HS-5 (cell line): ENCODE measurements around the gene MEN1.

Source experiments
- DNase-seq: peaks from one replicate; pipeline ENCODE4 v3.0.0-alpha.2; 2012; ENCODE audit warnings: low read depth

The MEN1 gene

DNA sequence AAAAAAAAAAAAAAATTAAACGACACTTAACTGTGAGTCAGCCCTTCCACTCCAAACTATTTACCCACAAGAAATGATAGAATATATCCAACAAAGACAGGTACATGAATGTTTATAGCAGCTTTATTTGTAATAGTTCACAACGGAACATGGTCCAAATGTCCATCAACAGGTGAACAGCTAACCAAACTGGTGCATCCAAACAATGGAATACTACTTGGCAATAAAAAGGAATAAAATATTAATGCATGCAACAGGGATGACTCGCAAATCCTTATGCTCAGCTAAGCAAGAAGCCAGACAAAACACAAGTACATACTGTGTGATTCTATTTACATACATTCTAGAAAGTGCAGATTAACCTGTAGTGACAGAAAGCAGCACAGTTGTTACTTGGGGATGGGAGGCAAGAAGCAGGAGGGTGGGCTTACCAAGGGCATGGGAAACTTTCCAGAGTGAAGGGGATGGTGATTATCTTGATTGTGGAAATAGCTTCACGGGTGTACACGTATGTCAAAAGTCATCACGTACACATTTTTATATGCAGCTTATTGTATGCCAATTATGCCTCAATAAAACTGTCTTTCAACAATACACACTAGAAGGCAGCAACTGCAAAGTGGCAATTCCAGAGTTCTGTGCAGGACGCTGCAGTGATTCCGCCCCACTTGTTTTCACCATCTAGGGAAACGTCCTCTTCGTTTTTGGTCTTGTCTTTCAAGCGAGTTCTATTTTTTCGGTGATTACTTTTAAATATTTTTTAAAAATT, 25.4 kb downstream of the MEN1 start:
- no peak for DNase-seq

DNA sequence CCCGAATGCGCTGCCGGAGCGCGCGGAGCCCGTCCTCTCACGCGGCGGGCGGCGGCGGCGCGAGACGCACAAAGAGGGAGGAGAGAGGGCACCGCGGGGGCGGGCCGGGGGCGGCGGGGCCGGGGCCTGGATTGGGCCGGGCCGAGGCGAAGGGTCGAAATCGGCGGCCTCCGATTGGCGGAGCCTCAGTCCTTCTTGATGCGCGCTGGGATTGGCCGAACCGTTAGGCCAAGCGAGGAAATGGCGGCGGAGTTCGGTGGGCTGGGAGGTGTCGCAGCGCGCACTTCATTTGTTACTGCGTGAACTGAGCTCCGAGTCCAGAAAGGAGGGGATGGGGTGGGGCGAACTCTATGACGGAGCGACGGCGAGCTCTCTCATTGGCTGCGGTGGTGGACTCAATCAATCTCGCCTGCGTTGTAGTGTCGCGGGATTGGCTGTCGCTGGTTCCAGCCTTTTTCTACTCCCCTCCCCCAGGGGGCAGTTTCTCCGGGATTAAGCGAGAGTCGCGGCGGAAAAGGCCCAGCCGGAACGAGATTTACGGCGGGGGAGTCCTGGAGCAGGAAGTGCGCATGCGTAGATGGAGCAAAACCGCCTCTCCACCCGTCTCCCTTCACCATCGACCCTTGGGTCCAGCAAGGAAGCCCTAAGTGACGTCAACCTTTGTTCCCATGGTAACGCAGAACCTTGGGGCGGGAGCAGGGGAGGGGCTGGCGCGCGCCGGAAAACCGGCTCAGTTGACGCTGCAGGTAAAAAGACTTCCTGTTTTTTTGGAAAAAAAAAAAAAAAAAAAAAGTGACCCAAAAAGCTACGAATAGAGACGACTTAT, 31.7 kb downstream of the MEN1 start, which contains the start of gene SF1:
Gene SF1 (minus strand): TSS at position 70 of the 826 bp plus-strand sequence. CDS start 150 bp downstream, outside the sequence.
- DNase-seq = peak; percentile 99

DNA sequence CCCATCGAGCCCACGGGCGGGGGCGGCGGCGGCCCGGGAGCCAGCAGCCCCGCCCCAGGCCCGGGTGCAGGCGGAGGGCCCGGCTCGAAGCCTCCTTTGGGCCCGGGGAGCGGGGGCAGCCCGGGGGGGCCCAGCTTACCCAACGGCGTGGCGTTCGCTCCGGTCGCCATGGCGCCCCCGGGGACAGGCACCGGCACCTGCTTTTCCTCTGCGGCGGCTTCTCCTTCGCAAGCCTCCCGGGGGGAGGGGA, 32.2 kb downstream of the MEN1 start:
- DNase-seq = no peak

DNA sequence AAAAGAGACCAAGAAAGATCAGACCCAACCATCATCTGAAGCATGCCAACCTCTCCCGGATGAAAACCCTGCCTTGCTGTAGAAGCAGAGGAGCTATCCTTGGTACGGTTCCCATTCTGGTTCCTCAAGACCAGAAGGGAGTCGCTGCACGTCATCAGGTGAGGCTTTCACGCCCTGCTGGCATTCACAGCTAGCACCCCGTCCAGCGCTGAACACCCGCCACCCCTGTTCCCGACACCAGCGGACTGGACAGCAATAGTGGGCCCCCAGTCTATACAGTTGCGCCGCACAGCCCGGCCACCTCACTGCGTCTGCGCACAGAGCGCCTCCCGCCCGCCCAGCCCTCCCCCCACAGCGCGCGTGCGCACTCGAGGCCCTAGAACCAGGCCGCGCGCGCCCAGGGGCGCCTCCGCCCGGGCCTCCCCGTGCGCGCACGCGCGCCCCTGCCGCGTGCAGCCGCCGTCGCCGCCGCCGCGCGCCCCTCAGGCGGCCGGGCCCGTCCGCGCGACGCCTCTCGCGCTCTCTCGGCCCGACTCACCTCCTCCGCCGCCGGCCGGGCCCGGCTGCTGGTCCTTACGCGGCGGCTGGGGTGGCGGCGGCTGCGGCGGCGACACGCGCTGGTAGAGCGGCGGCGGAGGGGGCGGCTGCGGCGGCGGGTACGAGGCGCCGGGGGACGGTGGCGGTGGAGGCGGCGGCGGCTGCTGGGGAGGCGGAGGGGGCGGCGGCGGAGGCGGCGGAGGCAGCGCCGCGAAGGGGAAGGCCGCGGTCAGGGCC, 32.7 kb downstream of the MEN1 start:
- peak; percentile 43 for DNase-seq

DNA sequence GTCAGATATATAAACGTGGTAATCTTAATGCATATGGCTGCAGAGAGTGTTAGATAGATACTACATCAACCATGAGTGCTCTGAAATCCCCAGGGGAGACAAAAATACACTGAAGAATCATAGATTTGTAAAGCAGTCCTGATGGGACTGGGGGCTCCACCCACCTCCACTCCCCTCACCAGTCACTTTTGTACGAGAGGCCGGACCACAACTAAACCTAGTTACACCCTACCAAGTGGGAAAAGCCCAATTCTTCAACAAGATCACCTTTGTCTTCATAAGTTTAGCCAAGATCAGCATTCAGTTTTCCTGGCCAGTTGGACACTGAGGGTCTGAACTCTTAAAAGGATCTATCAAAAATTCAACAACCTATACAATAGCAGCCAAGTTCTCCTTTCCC, 33.5 kb downstream of the MEN1 start:
- DNase-seq = no peak

DNA sequence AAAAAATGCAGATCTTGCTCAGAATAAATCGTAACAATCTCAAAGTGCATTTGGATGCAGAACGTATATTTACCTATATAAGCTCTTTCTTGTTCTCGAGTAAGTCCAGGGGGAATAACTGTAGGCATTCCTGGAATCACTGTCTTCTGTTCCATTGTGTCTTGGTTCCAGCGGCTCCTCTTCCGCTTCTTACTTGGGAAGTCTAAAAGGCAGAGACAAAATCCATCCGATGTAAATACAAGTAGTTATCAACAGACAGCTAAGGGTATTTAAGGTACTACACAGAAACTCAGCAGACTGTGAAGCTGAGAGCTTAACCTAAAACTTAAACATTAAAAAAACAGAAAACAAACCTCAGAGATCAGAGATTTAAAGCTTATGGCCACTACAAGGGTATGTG, 33.9 kb downstream of the MEN1 start:
- no peak for DNase-seq

DNA sequence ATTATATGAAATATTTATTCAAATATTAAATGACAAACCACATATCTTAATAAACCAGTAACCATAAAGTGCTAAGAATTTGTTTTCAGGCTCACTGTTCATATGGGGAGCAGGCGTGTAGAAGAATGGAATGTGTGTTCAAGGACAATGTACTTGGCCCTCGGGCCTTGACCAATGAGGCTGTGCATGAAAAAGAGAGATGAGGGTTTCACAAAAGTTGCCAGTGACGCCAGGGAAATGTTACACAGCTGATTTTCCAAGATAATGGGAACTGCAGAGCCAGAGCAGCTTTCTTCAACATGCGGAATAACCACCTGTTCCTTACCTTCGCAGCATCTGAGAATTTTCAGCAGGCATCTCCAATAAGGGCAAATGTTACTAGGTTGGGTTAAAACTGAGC, 36.2 kb downstream of the MEN1 start:
- DNase-seq = no peak

DNA sequence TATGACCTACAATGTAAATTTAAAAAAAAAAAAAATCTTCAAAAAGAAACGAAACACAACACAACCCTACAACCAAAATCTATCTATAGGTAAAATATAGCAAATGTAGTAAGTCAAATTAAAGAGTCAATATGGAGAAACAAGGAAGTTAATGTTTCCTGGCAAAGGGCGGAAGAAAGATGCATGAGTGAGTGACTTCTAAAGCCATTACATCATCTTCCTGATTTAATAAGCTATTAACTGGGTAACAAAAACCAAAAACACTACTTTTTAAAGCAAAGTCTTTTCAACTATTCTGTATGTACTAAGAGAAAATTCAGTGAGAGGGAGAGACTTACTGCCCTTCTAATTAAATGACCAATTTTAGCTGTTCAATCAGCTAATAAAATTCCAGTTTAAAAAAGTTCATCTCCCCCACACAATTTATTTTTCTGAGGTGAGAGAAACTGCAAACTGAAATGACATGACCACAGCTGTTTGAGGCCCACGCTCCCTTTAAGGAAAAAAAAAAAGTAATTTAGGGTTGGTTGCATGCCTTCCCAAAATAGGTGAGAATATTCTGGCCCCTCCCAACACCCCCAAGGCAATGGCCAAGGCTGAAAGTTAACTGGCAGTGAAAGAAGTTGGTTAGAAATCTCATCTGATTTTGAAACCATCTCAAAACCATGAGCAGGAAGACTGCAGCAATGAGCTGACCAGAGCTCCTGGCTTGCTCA, 37.9 kb downstream of the MEN1 start:
- DNase-seq = no peak

DNA sequence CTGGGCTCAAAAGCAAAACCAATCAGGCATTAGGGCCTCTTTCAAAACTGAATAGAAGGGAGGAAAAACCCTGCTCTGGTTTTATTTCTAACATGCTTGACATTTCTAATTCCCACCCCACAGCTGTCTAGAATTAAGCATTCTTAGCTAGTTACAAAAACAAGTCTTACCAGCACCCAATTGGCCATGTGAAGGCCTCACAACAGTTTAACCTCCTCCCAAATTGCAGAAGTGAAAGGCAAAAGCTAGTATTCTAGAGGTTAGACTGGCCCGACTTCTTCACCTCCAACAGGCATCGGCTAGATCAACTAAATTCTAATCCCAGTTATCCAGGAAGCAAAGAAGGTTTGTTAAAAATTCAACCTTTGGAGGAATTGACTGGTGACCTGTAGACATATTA, 38.5 kb downstream of the MEN1 start:
- no peak for DNase-seq

DNA sequence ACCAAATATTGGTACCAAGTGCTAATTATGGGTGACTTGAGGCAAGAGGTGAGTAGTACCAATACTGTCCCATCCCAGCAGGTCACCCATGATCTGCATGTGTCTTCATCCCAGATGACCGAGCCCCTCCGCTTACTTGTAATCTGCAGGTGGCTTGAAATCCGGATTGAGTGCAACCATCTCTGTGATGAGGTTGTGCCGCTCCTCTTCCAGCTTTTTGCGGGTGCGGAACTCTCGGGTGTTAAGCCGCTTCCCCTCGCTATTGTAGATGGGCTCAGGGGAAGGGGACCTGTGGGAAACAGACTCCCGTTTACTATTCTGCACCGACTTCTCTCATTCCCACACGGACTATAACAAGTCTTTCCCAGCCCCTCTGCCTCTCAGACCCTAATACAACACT, 40.2 kb downstream of the MEN1 start:
- no peak for DNase-seq

DNA sequence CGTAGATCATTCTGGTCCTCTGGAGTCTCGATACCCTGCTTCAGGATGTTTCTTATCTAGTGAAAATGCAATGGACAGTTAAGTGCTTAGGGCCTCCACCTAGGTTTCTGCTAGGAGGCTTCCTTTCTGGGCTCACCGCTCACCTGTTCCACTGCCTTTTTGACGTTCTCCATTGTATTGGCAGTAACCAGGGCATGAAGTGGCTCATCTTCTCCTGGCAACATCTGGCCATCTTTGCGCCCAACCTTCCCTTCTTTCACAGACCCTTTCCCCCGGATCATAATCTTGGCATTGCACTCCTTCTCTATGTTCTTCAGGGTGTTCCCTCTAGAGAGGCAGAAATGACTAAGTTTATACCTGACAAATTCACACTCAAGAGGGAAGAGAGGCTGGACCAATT, 41.1 kb downstream of the MEN1 start:
- no peak for DNase-seq

DNA sequence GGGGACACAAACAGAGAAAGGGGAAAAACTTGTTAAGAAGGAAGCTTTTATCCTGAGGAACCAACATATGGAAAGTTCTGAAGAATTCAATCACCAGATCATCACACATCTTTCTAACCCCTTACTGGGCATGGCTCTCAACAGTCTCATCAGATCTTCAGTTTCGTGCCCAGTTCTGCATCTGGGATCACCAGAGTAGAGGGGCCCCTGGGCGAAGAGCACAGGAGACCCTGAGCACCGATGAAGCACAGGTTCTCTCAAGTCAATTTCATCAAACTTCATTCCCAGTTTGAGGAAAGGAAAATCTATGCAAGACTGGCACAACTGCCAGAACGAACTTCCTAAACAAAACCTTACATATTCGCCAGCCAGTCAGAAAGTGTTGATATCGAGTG, 42.1 kb downstream of the MEN1 start:
- no peak for DNase-seq

DNA sequence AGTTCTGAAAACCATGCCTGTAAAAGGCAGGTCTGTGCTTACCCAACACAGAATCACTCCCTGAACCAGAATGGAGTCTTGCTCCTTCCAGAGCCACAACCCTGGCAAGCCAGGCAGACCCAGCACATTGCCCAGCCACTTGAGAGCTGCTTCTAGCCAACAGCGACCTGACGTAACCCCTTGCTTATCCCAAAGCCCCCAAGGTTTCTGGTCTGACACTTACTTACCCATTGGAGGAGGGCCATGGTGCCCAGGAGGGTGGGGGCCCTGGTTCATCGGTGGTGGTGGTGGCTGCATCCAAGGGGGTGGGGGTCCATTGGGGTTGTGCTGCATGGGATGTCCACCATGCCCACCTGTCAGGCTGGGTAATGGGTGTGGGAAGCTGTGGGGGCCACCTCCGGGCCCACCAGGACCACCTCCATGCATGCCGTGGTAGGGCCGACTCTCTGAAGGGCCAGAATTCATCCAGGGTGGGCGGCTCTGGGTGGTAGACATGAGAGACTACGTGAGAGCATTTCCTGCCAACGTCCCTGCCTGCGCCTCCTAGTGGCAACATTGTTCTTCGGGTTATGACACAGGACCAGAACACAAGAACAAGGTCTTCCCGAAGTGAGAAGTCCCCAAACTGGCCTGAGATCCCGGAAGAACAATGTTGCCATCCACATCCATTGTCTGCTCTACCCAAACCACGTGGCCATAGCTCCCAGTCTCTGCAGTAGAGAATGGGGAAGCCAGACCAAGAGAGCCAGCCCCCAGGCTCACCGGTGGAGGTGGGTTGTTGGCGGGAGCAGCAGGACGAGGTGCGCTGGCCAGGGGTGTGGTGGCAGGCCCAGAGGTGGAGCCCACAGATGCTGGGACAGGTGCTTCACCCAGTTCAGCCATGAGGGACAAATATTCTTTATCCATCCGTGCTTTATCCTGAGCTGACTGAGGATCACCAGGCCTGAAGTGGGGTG, 42.7 kb downstream of the MEN1 start:
- no peak for DNase-seq

DNA sequence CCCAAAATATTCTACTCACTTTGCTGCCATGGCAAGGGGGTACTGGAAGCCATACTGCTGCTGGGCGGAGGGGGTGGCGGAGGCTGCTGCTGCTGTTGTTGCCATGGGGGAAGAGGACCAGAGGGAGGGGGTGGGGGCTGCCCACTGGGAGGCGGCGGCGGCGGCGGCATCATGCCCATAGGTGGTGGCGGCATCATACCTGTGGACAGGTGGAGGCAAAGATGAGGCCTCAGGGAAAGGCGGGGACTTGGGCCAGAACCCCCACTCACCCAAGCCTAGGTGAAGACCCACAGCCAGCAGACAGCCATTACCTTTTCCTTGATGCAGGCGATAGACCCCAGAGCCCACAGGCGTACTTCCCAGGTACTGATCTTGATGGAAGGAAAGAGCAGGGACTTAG, 43.5 kb downstream of the MEN1 start:
- no peak for DNase-seq

DNA sequence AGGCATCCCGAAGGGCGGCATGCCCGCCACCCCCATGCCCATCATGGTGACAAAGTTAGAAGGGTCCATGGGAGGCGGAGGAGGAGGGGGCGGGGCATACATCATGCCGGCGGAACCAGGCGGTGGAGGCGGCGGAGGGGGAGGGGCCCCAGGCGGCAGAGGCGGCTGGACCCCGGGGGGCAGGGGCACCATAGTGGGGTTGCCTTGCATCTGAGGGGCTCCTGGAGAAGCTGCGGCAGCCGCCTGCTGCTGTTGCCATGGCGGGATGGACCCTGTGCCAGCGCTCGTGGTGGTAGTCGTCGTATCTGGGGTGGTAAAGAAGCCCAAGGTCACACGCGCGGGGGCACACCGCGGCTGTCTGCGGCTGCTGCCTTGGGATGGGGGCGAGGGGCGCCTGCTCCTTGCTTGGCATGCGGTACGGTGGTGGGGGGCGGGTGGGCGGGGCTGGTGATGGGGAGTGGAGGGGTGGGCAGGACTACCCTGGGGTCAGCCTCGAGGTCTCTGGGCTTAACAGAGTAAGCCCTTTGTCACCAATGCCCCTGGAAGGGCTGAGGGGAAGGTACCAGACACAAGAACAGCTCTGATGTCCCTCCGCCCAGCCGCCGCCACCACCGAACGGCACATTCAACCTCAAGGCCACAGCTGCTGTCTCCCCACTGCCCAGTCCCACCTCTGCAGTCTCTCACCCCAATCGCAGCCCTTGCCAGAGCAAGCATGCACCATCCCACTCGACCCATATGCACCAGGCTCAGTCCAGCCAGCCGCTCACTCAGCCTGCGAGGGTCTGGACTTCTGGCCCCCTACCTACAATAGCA, 44.3 kb downstream of the MEN1 start:
- no peak for DNase-seq

DNA sequence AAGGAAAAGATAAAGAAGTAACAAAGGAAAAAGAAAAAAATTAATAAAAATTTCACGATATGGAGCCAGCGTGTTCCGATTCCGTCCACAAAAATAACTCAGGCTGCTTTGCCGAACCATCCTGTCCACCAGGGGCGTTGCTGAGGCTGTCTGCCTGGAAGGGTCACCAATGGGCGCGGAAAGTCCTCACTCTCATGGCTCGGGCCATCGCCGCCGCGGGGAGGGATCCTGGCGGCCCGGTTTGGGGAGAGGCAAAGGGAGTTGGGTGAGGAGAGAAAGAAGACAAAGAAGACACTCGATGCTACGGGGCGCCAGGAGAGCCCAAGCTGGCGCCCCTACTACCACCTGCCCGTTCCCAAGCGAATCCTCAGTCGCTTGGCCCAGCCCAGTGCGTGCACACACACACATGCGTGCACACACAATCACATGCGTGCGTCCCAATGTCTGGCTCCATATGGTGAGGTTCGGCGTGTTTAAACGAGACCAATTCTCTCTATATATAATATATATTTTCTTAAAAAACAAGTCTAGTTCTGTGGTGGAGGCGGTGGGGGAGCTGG, 45.0 kb downstream of the MEN1 start:
- DNase-seq = no peak

DNA sequence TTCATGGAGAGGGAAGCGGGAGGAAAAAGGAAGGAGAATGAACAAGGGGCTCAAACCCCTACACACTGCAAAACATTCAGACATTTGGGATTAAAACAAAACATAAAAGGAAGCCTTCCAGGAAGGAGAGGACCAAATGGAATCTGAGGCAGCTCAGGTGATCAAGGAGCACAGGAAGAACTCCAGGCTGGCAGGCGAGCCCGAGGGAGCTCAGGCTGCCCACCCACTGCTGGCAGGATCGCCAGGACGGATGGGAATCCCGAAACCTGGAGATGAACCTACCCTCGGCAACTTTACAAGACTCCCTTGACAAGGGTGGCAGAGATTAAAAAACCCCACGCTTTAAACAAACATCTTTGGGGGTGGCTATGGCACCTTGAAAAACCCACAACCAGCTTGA, 45.6 kb downstream of the MEN1 start:
- no peak for DNase-seq

DNA sequence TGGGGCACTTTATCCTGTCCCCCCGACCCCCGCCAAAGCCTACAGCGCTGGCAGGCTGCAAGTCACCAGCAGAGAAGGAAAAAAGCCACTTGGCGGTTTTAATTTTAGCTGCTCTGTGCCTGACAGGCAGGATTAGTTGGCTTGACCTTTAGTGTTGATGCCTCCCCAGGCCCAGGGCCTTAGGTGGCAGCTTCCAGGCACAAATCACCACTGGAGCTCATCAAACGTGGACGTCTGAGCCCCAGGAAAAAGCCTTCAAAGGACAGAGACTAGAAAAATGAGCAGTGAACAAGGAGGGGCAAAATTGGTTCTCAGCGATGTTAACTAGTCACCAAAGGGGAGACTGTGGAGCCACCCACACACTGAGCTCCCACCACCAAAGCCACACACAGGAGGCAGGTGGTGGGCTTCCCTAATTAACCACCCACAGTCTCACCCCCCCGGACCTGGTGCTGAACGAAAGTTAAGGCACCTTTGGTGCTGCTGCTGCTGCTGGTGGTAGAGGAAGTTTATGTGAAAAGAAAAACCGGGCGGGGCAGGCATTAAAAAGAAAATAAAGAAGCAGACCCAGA, 46.2 kb downstream of the MEN1 start:
- no peak for DNase-seq

DNA sequence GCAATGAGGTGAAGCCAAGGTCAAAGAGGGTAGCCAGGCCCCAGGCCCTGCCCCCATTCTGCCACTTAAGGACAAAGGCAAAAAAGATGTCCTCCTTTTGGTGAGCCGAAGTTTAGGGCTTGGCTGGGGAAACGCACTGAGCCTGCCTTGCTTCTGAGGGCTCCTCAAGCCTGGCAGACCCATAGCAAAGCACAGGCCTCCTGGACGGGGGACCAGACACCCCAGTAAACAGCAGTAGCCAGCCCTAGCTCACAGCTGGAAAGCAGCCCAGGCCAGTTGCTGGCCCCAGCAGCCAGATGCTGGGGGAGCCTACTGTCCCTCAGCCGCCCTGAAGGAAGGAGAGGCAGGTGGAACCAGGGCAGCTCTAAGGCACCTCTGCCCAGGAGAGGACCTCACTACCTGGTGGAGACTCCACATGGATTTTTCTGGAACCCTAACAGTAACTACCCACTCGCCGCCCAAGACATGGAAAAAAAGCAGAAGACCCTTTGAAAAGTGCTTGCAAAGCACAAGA, 46.8 kb downstream of the MEN1 start:
- no peak for DNase-seq
